Measurements from ENCODE around the gene ADM2. TPM values are rescaled to one million over a fixed set of nuclear protein-coding genes. Genes with fewer than 3 reads are reported as not detected.

Gene ADM2
- total and polyA plus RNA-seq, 2 of the 13 experiments (the other 11 are each of a cell fraction or from before 2014, with no cell fraction given), result 1.2 to 3.0 TPM

GRCh38 chr22:50524676-50525103, 43.3 kb downstream of the ADM2 start (continued):
- TF ChIP-seq, protein P1, sequence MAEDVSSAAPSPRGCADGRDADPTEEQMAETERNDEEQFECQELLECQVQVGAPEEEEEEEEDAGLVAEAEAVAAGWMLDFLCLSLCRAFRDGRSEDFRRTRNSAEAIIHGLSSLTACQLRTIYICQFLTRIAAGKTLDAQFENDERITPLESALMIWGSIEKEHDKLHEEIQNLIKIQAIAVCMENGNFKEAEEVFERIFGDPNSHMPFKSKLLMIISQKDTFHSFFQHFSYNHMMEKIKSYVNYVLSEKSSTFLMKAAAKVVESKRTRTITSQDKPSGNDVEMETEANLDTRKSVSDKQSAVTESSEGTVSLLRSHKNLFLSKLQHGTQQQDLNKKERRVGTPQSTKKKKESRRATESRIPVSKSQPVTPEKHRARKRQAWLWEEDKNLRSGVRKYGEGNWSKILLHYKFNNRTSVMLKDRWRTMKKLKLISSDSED (CRISPR knock-in tag; IDR thresholded peaks at IDR 0.05), result no peak
- TF ChIP-seq SOX6 (IDR thresholded peaks at IDR 0.05) (no peak), SOX6 (CRISPR knock-in tag; IDR thresholded peaks at IDR 0.05) (no peak), BRF2 (CRISPR knock-in tag; IDR thresholded peaks at IDR 0.05) (no peak), RBM22 (optimal IDR thresholded peaks at IDR 0.05; ENCODE audit: low read length) (peak; percentile 24), NR2F1 (CRISPR knock-in tag; IDR thresholded peaks at IDR 0.05) (no peak), SALL1 (CRISPR knock-in tag; IDR thresholded peaks at IDR 0.05) (no peak; the same call in 1 of the 2 replicates), ZNF562 (CRISPR knock-in tag; IDR thresholded peaks at IDR 0.05; ENCODE audit: borderline replicate concordance) (no peak), HDAC2 (CRISPR knock-in tag; IDR thresholded peaks at IDR 0.05) (no peak), HNF4G (IDR thresholded peaks at IDR 0.05; ENCODE audit: borderline replicate concordance, low read depth, low read length) (peak; percentile 80; the same call in 1 of the 2 replicates), HNF4G (CRISPR knock-in tag; IDR thresholded peaks at IDR 0.05; ENCODE audit: borderline replicate concordance, low read depth) (no peak), ATRX (CRISPR knock-in tag; IDR thresholded peaks at IDR 0.05; ENCODE audit: borderline replicate concordance) (no peak), ZNF18 (CRISPR knock-in tag; IDR thresholded peaks at IDR 0.05; ENCODE audit: insufficient replicate concordance) (peak; percentile 7), NR2F6 (IDR thresholded peaks at IDR 0.05) (0 out of 2 replicates have a peak, but pooled peaks have one; percentile 12), NR2F6 (CRISPR knock-in tag; IDR thresholded peaks at IDR 0.05) (no peak; the same call in 1 of the 2 replicates), ZNF331 (CRISPR knock-in tag; IDR thresholded peaks at IDR 0.05) (no peak), KDM3A (CRISPR knock-in tag; IDR thresholded peaks at IDR 0.05; ENCODE audit: low read depth) (no peak), ZNF615 (CRISPR knock-in tag; IDR thresholded peaks at IDR 0.05; ENCODE audit: borderline replicate concordance) (no peak), KLF11 (CRISPR knock-in tag; IDR thresholded peaks at IDR 0.05) (no peak), TOPORS (CRISPR knock-in tag; IDR thresholded peaks at IDR 0.05) (no peak), KDM2A (CRISPR knock-in tag; IDR thresholded peaks at IDR 0.05; ENCODE audit: borderline replicate concordance, low read depth) (no peak), ZNF557 (CRISPR knock-in tag; IDR thresholded peaks at IDR 0.05) (0 out of 2 replicates have a peak, but pooled peaks have one; percentile 8), ZNF33A (CRISPR knock-in tag; IDR thresholded peaks at IDR 0.05; ENCODE audit: borderline replicate concordance) (no peak), HNF4A (CRISPR knock-in tag; IDR thresholded peaks at IDR 0.05) (peak; percentile 74; the same call in 1 of the 2 replicates), PHF21A (CRISPR knock-in tag; IDR thresholded peaks at IDR 0.05) (no peak), IKZF4 (CRISPR knock-in tag; IDR thresholded peaks at IDR 0.05; ENCODE audit: borderline replicate concordance, low read depth, not compliant biosample characterization) (no peak)
- TF ChIP-seq, protein P2, sequence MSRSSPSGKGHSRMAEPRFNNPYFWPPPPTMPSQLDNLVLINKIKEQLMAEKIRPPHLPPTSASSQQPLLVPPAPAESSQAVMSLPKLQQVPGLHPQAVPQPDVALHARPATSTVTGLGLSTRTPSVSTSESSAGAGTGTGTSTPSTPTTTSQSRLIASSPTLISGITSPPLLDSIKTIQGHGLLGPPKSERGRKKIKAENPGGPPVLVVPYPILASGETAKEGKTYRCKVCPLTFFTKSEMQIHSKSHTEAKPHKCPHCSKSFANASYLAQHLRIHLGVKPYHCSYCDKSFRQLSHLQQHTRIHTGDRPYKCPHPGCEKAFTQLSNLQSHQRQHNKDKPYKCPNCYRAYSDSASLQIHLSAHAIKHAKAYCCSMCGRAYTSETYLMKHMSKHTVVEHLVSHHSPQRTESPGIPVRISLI (CRISPR knock-in tag; IDR thresholded peaks at IDR 0.05; ENCODE audit: borderline replicate concordance), result no peak
- TF ChIP-seq, protein P3, sequence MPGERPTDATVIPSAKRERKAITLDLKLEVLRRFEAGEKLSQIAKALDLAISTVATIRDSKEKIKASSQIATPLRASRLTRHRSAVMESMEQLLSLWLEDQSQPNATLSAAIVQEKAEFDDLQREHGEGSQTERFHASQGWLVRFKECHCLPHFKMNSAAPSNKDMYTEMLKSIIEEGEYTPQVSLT (CRISPR knock-in tag; IDR thresholded peaks at IDR 0.05; ENCODE audit: borderline replicate concordance, low read depth), result no peak

Data from HepG2 (cell line).